Measurements from ENCODE around the gene LRRK2.

Gene LRRK2

DNA sequence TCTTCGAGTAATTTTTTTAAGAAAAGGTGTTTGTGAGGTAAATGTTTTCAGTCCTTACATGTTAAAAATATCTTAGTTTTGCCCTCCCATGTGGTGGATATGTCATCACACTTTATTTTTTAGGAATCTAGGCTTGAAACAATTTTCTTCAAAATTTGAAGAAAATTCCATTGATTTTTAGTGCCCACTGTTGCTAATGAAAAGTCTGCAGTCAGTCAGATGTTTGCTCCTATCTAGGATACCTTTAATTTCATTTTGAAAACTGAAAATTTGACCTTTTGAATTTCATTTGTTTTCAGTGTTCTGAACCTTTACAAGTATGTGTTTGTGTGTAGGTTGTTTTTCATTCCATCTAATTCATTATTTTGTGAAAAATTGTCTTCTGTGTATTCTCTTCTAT, 105.4 kb downstream of the LRRK2 start:
- peaks cover 0 to 1% of the 10 kb centered on the region in 2 donors for H3K9me3 Mint-ChIP-seq
- H3K27me3 Mint-ChIP-seq, result no peaks in the 10 kb centered on the region
- H3K4me3 Mint-ChIP-seq, result no peak overlapping the region

DNA sequence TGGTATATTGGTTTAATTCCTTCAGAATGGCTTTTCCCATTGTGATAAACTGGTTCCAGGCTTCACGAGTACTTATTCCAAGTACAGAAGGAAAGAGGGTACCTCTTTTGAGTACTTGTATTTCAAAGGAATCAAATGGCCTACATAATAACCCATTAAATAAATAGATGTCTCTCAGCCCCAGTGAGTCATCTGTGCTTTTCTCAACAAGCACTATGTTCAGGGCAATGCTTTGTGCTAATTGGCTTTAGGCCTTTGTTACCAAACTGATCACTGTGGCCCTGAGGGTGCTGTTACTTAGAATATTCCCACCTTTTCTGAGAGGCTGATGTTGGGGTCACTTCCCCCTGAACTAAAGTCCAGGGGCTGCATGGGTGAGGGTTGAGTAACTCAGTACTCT, 107.1 kb downstream of the LRRK2 start:
- Mint-ChIP-seq H3K36me3 (ENCODE audit: insufficient read depth) (no peaks in the 10 kb centered on the region), H3K27me3 (no peaks in the 10 kb centered on the region), H3K4me1 (ENCODE audit: low read depth in 2 of 2) (no peaks in the 10 kb centered on the region), H3K27ac (no peak overlapping the region), H3K9me3 (peaks cover 0 to 1% of the 10 kb centered on the region in 2 donors), H3K4me3 (no peak overlapping the region)
- ATAC-seq (replicated peaks) (no peak), DNase-seq (no peak)

More for the DNA sequence above, 105.4 kb downstream of the LRRK2 start:
- Mint-ChIP-seq H3K36me3 (ENCODE audit: insufficient read depth) (no peaks in the 10 kb centered on the region), H3K27ac (no peak overlapping the region), H3K4me1 (ENCODE audit: low read depth in 2 of 2) (no peaks in the 10 kb centered on the region)
- DNase-seq (no peak), ATAC-seq (replicated peaks) (no peak)

DNA sequence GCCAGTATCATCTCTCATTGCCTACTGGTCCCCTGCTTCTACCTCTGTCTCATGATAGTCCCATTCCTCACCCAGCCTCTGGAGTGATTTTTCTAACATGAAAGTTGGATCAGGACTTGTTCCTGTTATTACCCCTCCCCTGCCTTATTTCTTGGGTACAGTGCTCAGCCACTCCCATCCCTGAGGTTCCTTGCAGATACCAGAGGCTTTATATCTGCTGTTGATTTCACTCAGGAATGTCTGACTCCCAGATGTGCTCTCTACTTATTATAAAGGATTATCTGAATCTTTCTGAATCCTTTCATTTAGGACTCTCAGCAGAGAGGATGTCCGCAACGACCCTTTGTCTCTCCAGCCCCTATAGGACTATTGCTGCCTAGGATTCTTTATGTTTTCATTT, 111.2 kb downstream of the LRRK2 start:
- no peaks in the 10 kb centered on the region for H3K36me3 Mint-ChIP-seq (ENCODE audit: insufficient read depth)
- DNase-seq, result no peak
- no peak overlapping the region for H3K27ac Mint-ChIP-seq
- ATAC-seq (replicated peaks), result no peak
- no peak overlapping the region for H3K4me3 Mint-ChIP-seq
- no peaks in the 10 kb centered on the region for H3K9me3 Mint-ChIP-seq
- H3K4me1 Mint-ChIP-seq (ENCODE audit: low read depth in 2 of 2), result no peaks in the 10 kb centered on the region
- no peaks in the 10 kb centered on the region for H3K27me3 Mint-ChIP-seq

DNA sequence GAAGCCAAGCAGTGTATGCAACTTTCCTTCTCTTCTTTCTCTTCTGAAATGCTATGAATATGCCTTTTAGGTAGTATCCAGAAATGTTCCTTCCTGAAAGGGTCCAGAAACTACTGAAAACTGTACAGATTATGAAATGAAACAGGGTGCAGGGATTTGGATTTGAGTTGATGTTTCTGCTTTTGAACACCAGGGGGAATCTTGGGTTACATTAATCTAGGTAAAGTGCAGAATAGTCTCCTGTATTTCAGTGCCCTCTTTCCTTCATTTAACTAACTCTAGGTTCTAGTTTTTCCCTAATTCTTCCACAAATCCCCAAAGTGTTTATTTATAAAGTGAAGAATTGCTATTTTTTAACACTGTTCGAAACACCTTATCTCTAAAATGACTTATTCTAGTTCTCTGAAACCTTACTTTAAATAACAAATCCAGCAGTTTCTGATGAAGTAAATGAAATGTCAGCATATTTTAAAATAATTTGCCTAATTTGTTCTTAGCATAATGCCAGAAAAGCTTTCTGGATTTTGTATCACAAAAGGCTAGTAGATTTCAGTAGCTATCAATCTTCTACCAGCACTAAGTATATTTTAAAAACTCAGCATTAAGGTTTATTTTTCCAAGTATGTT, 111.9 kb downstream of the LRRK2 start:
- no peaks in the 10 kb centered on the region for H3K36me3 Mint-ChIP-seq (ENCODE audit: insufficient read depth)
- DNase-seq, result no peak
- H3K27ac Mint-ChIP-seq, result no peak overlapping the region
- no peak overlapping the region for H3K4me3 Mint-ChIP-seq
- ATAC-seq (replicated peaks), result no peak
- no peaks in the 10 kb centered on the region for H3K9me3 Mint-ChIP-seq
- no peaks in the 10 kb centered on the region for H3K4me1 Mint-ChIP-seq (ENCODE audit: low read depth in 2 of 2)
- H3K27me3 Mint-ChIP-seq, result no peaks in the 10 kb centered on the region

DNA sequence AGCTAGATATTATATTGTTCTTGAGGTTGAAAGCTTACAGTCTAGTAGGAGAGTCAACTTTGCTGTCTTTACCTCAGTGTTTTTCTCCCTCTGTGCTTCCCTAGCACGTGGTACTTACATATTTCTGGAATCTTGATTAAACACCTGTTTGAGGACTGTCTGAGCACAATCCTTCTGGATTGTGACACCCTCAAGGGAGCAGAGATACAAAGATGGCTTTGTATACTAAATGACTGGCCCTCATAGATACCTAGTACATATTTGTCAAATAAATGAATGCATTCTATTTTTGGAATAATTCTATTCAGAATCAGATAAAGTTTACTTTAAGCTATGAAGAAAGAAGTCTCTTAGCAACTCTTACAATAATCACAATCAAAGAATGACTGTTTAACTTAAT, 113.3 kb downstream of the LRRK2 start:
- no peaks in the 10 kb centered on the region for H3K9me3 Mint-ChIP-seq
- no peak for ATAC-seq (replicated peaks)
- H3K4me3 Mint-ChIP-seq, result no peak overlapping the region
- DNase-seq, result no peak
- no peaks in the 10 kb centered on the region for H3K36me3 Mint-ChIP-seq (ENCODE audit: insufficient read depth)
- no peaks in the 10 kb centered on the region for H3K27me3 Mint-ChIP-seq
- H3K4me1 Mint-ChIP-seq (ENCODE audit: low read depth in 2 of 2), result no peaks in the 10 kb centered on the region
- no peak overlapping the region for H3K27ac Mint-ChIP-seq

DNA sequence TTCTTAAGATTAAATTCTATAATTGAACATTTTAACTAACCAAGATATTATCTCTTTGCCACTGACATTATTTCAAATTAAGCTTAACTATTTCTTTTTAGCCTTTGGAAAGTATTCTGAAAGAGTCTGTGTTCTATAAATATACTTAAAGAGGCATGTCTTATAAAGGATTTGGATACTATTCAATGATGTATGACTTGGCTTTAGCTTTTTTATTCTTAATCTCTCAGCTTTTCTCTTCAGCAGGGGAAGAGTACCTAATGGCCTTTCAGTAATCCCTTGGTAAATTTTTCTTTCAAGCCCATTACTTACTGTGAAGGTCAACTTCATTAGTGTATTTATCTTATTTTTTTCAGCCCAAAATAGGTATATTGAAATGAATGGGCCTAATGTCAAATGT, 113.8 kb downstream of the LRRK2 start:
- no peak overlapping the region for H3K4me3 Mint-ChIP-seq
- no peaks in the 10 kb centered on the region for H3K36me3 Mint-ChIP-seq (ENCODE audit: insufficient read depth)
- DNase-seq (no peak), ATAC-seq (replicated peaks) (no peak)
- H3K9me3 Mint-ChIP-seq, result no peaks in the 10 kb centered on the region
- no peak overlapping the region for H3K27ac Mint-ChIP-seq
- H3K27me3 Mint-ChIP-seq, result no peaks in the 10 kb centered on the region
- H3K4me1 Mint-ChIP-seq (ENCODE audit: low read depth in 2 of 2), result no peaks in the 10 kb centered on the region

DNA sequence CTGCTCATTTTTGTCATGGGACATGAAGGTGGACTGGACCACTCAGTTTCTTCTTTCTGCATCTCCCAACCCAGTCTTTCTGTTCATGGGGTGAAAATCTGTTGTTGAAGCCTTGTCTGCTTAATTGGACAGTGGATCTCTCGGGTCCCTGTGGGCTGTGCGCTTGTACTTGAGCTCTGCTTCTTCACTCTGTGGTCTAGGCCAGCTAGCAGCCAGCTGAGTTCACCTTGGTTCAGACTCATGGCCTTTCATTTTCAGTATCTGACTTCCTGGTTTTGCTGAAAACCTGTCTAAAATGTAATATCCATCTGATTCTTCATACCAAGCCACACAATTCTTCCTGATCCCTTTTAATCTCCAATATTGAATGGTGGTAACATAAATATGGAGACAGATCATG, 117.2 kb downstream of the LRRK2 start:
- Mint-ChIP-seq H3K4me3 (no peak overlapping the region), H3K27me3 (no peaks in the 10 kb centered on the region), H3K9me3 (no peaks in the 10 kb centered on the region), H3K4me1 (ENCODE audit: low read depth in 2 of 2) (no peaks in the 10 kb centered on the region), H3K36me3 (ENCODE audit: insufficient read depth) (no peaks in the 10 kb centered on the region), H3K27ac (no peak overlapping the region)
- no peak for ATAC-seq (replicated peaks)
- no peak for DNase-seq

DNA sequence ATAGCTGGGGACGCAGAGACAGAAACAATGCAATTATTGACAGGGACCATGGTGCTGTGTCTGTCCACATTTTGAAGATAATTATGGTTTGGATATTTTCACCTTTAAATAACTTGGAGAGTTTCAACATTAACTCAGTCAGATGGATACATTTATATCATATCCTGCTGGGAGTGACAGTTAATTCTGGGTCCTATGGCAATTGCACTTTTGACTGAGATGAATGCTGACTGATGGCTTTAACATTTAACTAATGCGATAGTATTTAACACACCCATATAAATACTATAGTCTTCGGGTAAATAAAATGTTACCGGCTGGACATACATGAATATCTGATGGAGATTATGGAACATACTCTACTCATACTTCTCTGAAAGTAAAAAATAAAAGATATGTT, 118.3 kb downstream of the LRRK2 start:
- Mint-ChIP-seq H3K4me3 (no peak overlapping the region), H3K27ac (no peak overlapping the region), H3K4me1 (ENCODE audit: low read depth in 2 of 2) (no peaks in the 10 kb centered on the region), H3K36me3 (ENCODE audit: insufficient read depth) (no peaks in the 10 kb centered on the region), H3K27me3 (no peaks in the 10 kb centered on the region), H3K9me3 (no peaks in the 10 kb centered on the region)
- ATAC-seq (replicated peaks) (no peak), DNase-seq (no peak)

DNA sequence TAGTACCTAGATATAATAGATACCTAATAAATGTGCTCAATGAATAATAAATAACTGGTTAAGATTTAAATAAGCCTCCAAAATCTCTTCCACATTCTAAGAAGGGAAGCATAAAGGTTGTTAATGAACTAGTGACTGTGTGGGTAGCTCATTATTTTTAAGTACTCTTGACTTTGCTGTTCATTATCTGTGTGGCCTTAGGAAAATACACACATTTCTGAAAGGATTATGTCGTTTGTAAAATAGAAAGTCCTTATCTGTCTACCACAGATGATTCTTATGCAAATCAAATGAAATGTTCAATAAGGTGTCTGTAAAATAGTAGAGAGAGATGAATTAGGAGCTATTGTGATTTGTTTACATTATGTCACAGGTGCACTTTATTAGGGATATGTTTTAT, 119.5 kb downstream of the LRRK2 start:
- Mint-ChIP-seq H3K27me3 (no peaks in the 10 kb centered on the region), H3K9me3 (no peaks in the 10 kb centered on the region), H3K4me3 (no peak overlapping the region), H3K27ac (no peak overlapping the region), H3K36me3 (ENCODE audit: insufficient read depth) (no peaks in the 10 kb centered on the region), H3K4me1 (ENCODE audit: low read depth in 2 of 2) (no peaks in the 10 kb centered on the region)
- ATAC-seq (replicated peaks), result no peak
- no peak for DNase-seq

DNA sequence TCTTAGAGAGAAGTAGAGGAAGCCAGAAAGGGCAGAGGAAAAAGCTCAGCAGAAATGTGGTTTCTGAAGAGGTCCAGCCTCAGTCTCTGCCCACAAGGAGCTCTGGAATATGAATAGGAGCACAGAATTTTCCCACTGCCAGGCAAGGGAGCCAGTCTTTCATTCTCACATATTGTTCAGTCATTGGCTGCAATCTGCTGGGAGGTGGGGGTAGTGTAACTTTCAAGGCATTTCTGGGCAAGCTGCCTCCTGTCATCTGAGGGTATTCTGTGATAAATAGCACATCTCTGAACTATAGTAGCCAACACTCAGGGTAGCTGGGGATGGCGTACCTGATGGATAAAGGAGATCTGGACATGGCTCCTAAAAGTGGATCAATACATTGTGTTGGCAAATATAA, 127.2 kb downstream of the LRRK2 start:
- no peaks in the 10 kb centered on the region for H3K36me3 Mint-ChIP-seq (ENCODE audit: insufficient read depth)

DNA sequence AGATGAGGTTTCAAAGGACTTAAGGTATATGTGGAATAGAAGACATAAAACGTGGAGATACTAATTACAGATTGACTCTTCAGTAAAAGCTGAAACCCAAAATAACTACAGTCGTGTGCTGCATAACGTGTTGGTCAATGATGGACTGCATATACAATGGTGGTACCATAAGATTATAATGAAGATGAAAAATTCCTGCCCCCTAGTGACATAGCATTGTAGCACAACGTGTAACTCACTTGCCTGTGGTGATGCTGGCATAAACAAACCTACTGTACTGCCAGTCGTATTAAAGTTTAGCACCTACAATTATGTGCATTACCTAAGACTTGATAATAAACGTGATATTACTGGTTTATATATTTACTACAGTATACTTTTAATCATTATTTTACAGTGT, 150.3 kb downstream of the LRRK2 start:
- ATAC-seq (replicated peaks), result no peak
- Mint-ChIP-seq H3K9me3 (no peaks in the 10 kb centered on the region), H3K4me3 (no peak overlapping the region), H3K4me1 (ENCODE audit: low read depth in 2 of 2) (no peaks in the 10 kb centered on the region), H3K27ac (no peak overlapping the region), H3K27me3 (no peaks in the 10 kb centered on the region), H3K36me3 (ENCODE audit: insufficient read depth) (no peaks in the 10 kb centered on the region)
- DNase-seq, result no peak

More for the DNA sequence above, 127.2 kb downstream of the LRRK2 start:
- H3K9me3 Mint-ChIP-seq, result no peaks in the 10 kb centered on the region
- H3K27me3 Mint-ChIP-seq, result no peaks in the 10 kb centered on the region
- ATAC-seq (replicated peaks) (no peak), DNase-seq (no peak)
- H3K27ac Mint-ChIP-seq, result no peak overlapping the region
- no peaks in the 10 kb centered on the region for H3K4me1 Mint-ChIP-seq (ENCODE audit: low read depth in 2 of 2)
- no peak overlapping the region for H3K4me3 Mint-ChIP-seq

DNA sequence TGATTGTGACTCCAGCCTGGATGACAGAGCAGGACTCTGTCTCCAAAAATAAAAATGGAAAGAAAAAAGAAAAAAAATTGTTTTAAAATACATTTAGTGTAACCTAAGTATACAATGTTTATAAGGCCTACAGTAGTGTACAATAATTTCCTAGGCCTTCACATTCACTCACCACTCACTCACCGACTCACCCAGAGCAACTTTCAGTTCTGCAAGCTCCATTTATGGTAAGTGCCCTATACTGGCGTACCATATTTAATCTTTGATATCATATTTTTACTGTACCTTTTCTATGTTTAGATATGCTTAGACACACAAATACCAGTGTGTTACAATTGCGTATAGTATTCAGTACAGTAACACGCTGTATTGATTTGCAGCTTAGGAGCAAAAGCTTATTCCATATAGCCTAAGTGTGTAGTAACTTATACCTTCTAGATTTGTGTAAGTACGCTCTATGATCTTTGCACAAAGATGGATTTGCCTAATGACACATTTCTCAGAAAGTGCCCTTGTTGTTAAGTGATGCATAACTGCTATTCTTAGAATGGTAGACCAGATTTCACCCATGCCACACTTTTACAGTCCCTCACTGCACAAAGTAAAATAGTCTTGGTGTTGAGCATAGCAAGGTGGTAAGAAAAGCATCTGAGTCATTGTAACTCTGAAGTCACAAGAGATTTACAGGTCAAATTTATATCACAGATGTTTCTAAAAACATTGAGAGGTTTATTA, 151.9 kb downstream of the LRRK2 start:
- no peaks in the 10 kb centered on the region for H3K36me3 Mint-ChIP-seq (ENCODE audit: insufficient read depth)
- H3K4me3 Mint-ChIP-seq, result no peak overlapping the region
- no peaks in the 10 kb centered on the region for H3K27me3 Mint-ChIP-seq
- DNase-seq (no peak), ATAC-seq (replicated peaks) (no peak)
- no peaks in the 10 kb centered on the region for H3K9me3 Mint-ChIP-seq
- H3K4me1 Mint-ChIP-seq (ENCODE audit: low read depth in 2 of 2), result no peaks in the 10 kb centered on the region
- H3K27ac Mint-ChIP-seq, result no peak overlapping the region

DNA sequence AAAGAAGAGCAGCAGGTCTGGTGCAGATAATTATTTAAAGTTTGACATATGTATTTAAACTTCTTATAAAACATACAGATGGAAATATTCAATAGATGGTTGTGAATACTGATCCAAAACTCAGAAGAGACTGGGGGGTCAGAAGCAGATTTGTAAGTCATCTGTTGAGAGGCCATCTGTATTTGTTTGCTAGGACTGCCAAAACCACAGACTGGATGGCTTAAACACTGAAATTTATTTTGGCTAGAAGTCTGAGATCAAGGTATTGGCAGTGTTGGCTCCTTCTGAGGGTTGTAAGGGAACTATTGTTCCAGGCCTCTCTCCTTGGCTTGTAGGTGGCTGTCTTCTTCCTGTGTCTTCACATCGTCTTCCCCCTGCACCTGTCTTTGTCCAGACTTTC, 153.9 kb downstream of the LRRK2 start:
- Mint-ChIP-seq H3K36me3 (ENCODE audit: insufficient read depth) (no peaks in the 10 kb centered on the region), H3K4me3 (no peak overlapping the region), H3K27ac (no peak overlapping the region), H3K4me1 (ENCODE audit: low read depth in 2 of 2) (no peaks in the 10 kb centered on the region), H3K9me3 (no peaks in the 10 kb centered on the region), H3K27me3 (no peaks in the 10 kb centered on the region)
- no peak for ATAC-seq (replicated peaks)
- no peak for DNase-seq

DNA sequence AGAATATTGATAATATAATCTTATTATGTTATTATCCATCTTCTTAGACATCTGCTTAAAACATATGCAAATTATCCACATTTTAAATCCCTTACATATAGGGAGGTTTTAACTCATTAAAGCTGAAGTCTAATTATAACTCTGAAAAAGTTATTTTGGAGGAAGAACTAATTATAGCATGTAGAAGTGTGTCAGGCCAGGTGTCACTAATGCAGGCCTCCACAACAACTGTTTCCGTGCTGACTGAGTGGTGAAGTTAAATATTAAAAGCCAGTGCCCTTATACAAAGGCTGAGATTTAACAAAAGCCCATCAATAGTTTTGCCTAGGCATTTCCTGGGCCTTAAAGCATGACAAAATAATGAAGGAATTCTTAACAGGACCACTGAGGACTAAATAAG, 157.4 kb downstream of the LRRK2 start:
- Mint-ChIP-seq H3K4me3 (no peak overlapping the region), H3K27ac (no peak overlapping the region), H3K9me3 (no peaks in the 10 kb centered on the region), H3K27me3 (no peaks in the 10 kb centered on the region), H3K36me3 (ENCODE audit: insufficient read depth) (no peaks in the 10 kb centered on the region), H3K4me1 (ENCODE audit: low read depth in 2 of 2) (no peaks in the 10 kb centered on the region)
- no peak for ATAC-seq (replicated peaks)
- no peak for DNase-seq

Measured in effector memory CD8-positive, alpha-beta T cell (primary cell).